ENCODE results near the gene RPL27. TPM values are rescaled to one million over a fixed set of nuclear protein-coding genes. Genes with fewer than 3 reads are reported as not detected.
"Not testable (repeated sequence)": the region's sequence is repeated elsewhere in the genome, so short reads cannot be mapped to it uniquely, and the experiment has no call there.

RPL27 gene
- total and polyA plus RNA-seq, 2 of the 13 experiments (the other 11 are each of a cell fraction or from before 2014, with no cell fraction given): 1,585 to 5,840 TPM

- CTCF ChIA-PET (ENCODE audit: low intra/inter-chr PET ratio, low total read pairs): not testable (repeated sequence)
These were observed 2.7 kb downstream of the RPL27 start for GRCh38 chr17:43000894-43001293.

More at GRCh38 chr17:43000894-43001293, 2.7 kb downstream of the RPL27 start:
- POLR2A ChIA-PET: interaction anchor here (0.8 to 1.9 kb wide), 3 partner anchors 10 to 26 kb away, joined by 3 to 12 read pairs (median 5); no protein-coding TSS in a partner anchor
- H3K9me3 ChIP-seq (ENCODE audit: low read length); H2AFZ ChIP-seq (ENCODE audit: low read length); H3K9ac ChIP-seq (ENCODE audit: insufficient read depth, low read depth, low read length); FAIRE-seq; DNase-seq (ENCODE audit: low spot score); in situ Hi-C loops (cut with HindIII; ENCODE audit: extremely low pct_ligation_motif_present, low pct_unique_long_range_greater_than_20kb); BruUV-seq (replicated peaks); H3K27ac ChIP-seq (ENCODE audit: extremely low read length, insufficient read depth, low read length); H3K4me3 ChIP-seq (replicated peaks in 1 of 3; ENCODE audit: insufficient read depth in 1 of 3, low read depth in 2 of 3, low read length in 3 of 3); H3K27me3 ChIP-seq (ENCODE audit: control insufficient read depth in 1 of 2, insufficient read depth in 2 of 2, low read length in 2 of 2); intact Hi-C loops (cut with micrococcal nuclease; ENCODE audit: unreplicated experiment); ATAC-seq: not testable (repeated sequence)
- H3K79me2 ChIP-seq (ENCODE audit: insufficient read depth, low read length): peaks cover 21% of the 10 kb centered on the region
- WGBS (ENCODE audit: low lambda C conversion rate): 99% methylated on average over 13 of the region's 13 CpGs
- peaks cover 67% of the 10 kb centered on the region for H3K4me1 ChIP-seq (ENCODE audit: insufficient read depth, low read length)
- peaks cover 27% of the 10 kb centered on the region for H4K20me1 ChIP-seq (ENCODE audit: insufficient read depth, low read length)
- 0 out of 2 replicates have a peak overlapping the region, but pooled peaks have one; percentile 13 for H3K4me2 ChIP-seq (ENCODE audit: low read depth, low read length)
- peaks cover 14 to 33% of the 10 kb centered on the region in 2 experiments for H3K36me3 ChIP-seq (replicated peaks in 1 of 2; ENCODE audit: control insufficient read depth in 1 of 2, insufficient read depth in 2 of 2, low read length in 2 of 2)
- 0 out of 2 replicates have a peak, but pooled peaks have one; percentile 36 for TF ChIP-seq ZNF75D (CRISPR knock-in tag; IDR thresholded peaks at IDR 0.05; ENCODE audit: borderline replicate concordance)
- TF ChIP-seq SSRP1 (CRISPR knock-in tag; IDR thresholded peaks at IDR 0.05): 0 out of 2 replicates have a peak, but pooled peaks have one; percentile 25
- peak in 1 of 2 experiments; percentile 30; a peak in 1 of 4 replicates for TF ChIP-seq POLR2A (IDR thresholded peaks at IDR 0.05; ENCODE audit: insufficient read depth in 1 of 2, low read depth in 2 of 2, low read length in 2 of 2)
- TF ChIP-seq ZNF687 (CRISPR knock-in tag; IDR thresholded peaks at IDR 0.05): peak; percentile 16

Measured in HepG2 (cell line).